HG02981 (cell line): ENCODE data around the gene ADAMTS10.
"Not testable (repeated sequence)": the region's sequence is repeated elsewhere in the genome, so short reads cannot be mapped to it uniquely, and the experiment has no call there.

ENCODE experiments used
- ATAC-seq: cut with Tn5 transposase; IDR thresholded peaks from one replicate; pipeline ENCODE4 v1.9.1; 2021; ENCODE audit warnings: mild to moderate bottlenecking, moderate library complexity; ENCODE audit not compliant: unreplicated experiment

The ADAMTS10 gene

GRCh38 chr19:8610041-8610935 is at the start of gene ADAMTS10:
ADAMTS10 (minus strand) TSS chr19:8610715; CDS start chr19:8605710, 5,005 bp downstream.
- ATAC-seq = no peak

- ATAC-seq = no peak
These were observed 49.4 kb upstream of the ADAMTS10 start for GRCh38 chr19:8659905-8660304.

GRCh38 chr19:8657869-8658268 is 47.4 kb upstream of the ADAMTS10 start:
- no peak for ATAC-seq

- ATAC-seq = no peak
These were observed 44.8 kb upstream of the ADAMTS10 start for GRCh38 chr19:8655340-8655709.

- no peak for ATAC-seq
These were observed 44.2 kb upstream of the ADAMTS10 start for GRCh38 chr19:8654591-8655339.

GRCh38 chr19:8648240-8648639 is 37.7 kb upstream of the ADAMTS10 start:
- ATAC-seq = no peak

GRCh38 chr19:8643860-8644653 is 33.5 kb upstream of the ADAMTS10 start:
- no peak for ATAC-seq

GRCh38 chr19:8642561-8642960 is 32.0 kb upstream of the ADAMTS10 start:
- no peak for ATAC-seq

GRCh38 chr19:8641908-8642547 is 31.5 kb upstream of the ADAMTS10 start:
- ATAC-seq = no peak

GRCh38 chr19:8641221-8641907 is 30.8 kb upstream of the ADAMTS10 start:
- no peak for ATAC-seq

- ATAC-seq = no peak
These were observed 30.0 kb upstream of the ADAMTS10 start for GRCh38 chr19:8640402-8641004.

- no peak for ATAC-seq
These were observed 29.4 kb upstream of the ADAMTS10 start for GRCh38 chr19:8639821-8640401.

- no peak for ATAC-seq
These were observed 27.6 kb upstream of the ADAMTS10 start for GRCh38 chr19:8638078-8638619.

- ATAC-seq = not testable (repeated sequence)
These were observed 26.6 kb upstream of the ADAMTS10 start for GRCh38 chr19:8637070-8637469.

GRCh38 chr19:8635422-8635821 is 24.9 kb upstream of the ADAMTS10 start:
- no peak for ATAC-seq

GRCh38 chr19:8631425-8631819 is 20.9 kb upstream of the ADAMTS10 start:
- no peak for ATAC-seq

GRCh38 chr19:8630796-8631424 is 20.4 kb upstream of the ADAMTS10 start:
- ATAC-seq = no peak

GRCh38 chr19:8629996-8630683 is 19.6 kb upstream of the ADAMTS10 start, which contains the start of gene NFILZ:
NFILZ (plus strand) TSS chr19:8630633; CDS start chr19:8676766, 46,133 bp downstream.
- ATAC-seq = no peak
